Measurements from ENCODE around the gene ELAVL2.

ELAVL2 gene

GRCh38 chr9:23769307-23769935 is 56.6 kb downstream of the ELAVL2 start:
- DNase-seq (ENCODE audit: low read depth in 2 of 2) = no peak

- no peak for DNase-seq (ENCODE audit: low read depth in 2 of 2)
These were observed 57.2 kb downstream of the ELAVL2 start for GRCh38 chr9:23768861-23769260.

GRCh38 chr9:23766613-23767012 is 59.4 kb downstream of the ELAVL2 start:
- no peak for DNase-seq (ENCODE audit: low read depth in 2 of 2)

GRCh38 chr9:23765561-23765960 is 60.5 kb downstream of the ELAVL2 start:
- DNase-seq (ENCODE audit: low read depth in 2 of 2) = no peak

GRCh38 chr9:23764219-23764618 is 61.8 kb downstream of the ELAVL2 start:
- no peak for DNase-seq (ENCODE audit: low read depth in 2 of 2)

GRCh38 chr9:23754551-23754950 is 71.5 kb downstream of the ELAVL2 start:
- DNase-seq (ENCODE audit: low read depth in 2 of 2) = no peak

DNA sequence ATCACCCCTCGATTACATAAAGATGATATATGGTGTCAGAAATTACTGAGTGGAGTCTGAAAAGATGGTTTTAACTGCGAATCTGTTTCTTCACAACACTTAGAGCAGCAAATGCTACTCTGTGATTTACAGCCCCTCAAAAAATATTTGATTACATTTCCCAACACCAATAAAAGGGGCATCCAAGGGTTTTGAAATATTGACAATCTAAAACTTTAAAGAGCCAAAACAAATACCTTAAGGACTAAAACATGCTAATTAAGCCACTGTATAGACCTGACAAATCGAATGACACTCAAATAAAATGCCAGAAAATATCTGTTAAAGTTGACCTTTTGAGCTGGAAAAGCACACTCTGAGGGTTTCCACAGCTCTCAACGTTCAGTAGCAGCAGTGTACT is 73.2 kb downstream of the ELAVL2 start:
- DNase-seq (ENCODE audit: low read depth in 2 of 2) = no peak

DNA sequence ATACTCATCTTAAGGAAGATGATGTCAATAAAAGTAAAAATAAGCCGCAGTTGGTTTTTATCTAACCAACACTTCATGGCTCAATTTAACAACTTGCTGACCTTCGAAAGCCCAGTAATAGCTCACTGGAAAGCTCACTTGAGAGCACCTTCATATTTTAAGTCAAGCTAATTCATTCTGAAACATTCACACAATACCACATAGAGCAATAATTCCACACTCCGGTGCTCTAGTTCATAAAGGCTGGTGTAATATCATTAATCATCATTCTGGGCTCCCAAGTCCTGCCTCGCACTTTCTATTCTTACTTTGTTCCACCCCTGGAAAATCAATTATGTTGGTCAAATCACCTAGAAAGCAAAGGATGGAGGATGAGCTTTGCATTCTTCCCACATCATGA is 74.4 kb downstream of the ELAVL2 start:
- DNase-seq (ENCODE audit: low read depth in 2 of 2) = no peak

GRCh38 chr9:23750808-23751207 is 75.2 kb downstream of the ELAVL2 start:
- no peak for DNase-seq (ENCODE audit: low read depth in 2 of 2)

DNA sequence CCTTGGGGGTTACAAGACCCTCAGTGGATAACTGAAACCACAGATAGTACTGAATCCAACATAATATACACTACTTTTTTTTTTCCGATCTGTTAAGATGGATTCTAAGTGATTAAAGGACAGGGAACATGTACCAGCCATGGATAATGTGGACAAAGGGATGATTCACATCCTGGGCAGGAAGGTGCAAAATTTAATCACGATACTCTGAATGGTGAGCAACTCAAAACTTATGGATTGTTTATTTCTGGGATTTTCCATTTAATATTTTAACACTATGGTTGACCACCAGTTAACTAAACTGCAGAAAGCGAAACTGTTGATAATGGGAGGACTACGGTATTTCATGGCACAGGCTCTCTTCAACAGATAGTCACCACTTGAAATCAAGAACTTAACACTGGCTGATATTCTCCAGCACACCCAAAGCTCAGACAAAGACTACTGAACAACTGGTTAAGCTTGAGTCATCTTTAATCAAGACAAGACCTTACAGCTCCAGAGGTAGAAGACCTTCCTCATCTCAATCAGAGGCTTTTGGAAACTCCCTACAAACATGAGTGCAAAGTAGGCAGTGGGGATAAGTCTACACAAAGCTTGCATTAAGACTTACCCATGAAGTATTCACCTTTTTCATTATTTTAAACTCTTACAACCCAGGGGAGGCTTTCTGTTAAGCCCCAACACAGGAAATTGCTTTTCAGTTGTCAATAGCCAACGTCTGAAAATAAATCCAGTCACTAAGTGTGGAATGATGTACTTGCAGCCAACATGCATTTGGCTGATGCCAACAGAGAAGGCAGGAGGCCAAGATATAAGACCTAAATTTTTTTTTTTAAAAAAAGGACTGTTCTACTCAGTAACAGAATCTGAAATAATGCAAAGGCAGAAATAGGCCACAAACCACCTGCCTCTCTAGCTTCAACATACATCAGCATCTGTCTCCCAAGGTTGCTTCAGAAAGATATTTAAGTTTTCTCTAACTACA is 78.7 kb downstream of the ELAVL2 start:
- no peak for DNase-seq (ENCODE audit: low read depth in 2 of 2)

DNA sequence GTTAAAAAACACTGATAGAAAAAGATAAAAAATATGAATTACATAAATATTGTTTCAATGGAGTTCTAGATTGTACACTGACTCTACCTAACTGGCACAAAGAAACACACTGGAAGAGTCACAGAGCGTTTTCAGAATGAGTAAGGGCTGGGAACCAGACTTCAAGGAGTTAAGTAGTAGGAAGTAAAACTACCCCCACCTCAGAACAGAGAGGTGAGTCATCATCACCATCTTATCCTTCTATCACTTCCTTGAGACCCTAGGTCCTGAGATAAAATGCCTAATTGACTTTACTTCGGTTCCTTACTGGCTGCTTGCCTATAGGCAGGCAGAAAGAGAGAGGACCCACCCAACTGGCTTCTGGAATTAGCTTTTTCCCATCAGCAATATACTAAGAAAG is 79.7 kb downstream of the ELAVL2 start:
- DNase-seq (ENCODE audit: low read depth in 2 of 2) = no peak

DNA sequence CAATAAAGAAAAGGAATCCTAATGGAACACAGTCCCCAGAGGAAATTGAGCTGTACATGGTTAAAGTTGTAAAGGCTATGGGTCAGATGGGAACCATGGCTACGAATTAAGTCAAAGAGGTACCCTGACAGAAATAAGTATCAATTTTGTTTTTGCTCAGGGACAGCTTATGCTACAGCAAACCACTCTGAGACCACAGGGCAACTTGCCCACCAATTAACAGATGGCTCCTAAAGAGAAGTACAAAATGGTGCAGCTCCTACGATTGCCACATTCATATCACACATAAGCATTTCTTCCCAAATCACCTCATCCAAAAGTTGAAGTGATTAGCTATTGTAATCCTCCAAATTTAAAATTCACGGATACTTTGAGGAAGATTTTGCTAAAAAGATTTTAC is 83.0 kb downstream of the ELAVL2 start:
- DNase-seq (ENCODE audit: low read depth in 2 of 2) = no peak

DNA sequence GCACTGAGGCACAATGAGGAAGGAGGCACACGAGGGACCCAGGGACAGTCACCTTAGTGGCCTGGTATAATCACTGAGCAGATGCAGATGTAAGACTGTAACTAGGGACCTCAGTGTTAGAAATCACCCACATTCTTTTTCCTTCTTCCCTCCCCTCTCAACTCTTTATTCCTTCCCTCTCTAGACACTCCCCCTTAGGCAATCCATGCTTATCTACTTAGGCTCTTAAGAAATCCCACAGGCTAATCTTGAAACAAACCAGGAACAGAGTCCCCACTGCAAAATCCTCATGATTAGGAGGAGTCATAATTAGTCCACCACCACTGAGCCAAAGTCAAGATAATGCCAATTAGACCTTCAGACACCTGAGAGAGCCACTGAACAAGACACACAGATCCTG is 84.7 kb downstream of the ELAVL2 start:
- DNase-seq (ENCODE audit: low read depth in 2 of 2) = no peak

GRCh38 chr9:23740531-23740930 is 85.5 kb downstream of the ELAVL2 start:
- no peak for DNase-seq (ENCODE audit: low read depth in 2 of 2)

DNA sequence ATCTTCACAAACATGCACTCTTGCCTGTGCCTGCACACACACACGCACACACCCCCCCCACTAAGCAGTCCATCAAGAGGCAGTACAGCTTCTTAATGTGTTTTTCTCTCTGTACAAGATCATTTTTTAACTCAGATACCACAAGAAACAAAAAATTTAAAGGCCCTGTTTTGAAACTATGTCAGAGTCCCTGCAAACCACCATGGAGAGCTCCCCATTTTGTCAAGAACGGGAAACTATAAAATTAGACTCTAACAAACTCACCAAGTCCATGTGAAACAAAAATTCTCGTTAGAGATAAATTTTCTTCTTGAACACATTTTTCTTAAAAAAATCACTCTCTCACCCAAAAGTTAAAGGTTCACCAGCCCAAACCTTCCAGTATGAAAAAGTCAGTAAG is 86.3 kb downstream of the ELAVL2 start:
- no peak for DNase-seq (ENCODE audit: low read depth in 2 of 2)

DNA sequence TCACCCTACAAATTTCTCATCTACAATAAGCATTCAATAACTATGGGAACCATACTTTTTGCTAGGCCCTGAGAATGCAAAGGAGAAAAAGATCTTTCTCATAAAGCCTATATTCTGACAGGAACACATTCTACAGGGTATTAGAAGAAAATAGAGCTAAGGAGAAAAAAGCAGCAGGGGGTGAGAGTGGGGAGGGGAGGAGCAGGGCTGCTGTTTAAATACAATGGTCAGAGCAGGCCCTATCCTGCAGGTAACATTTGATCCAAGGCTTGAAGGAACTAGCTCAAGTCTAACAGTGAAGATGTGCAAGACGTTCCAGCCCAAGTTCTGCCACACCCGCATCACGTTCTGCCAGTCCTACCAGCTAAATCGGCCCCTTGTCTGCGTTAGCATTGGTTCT is 89.7 kb downstream of the ELAVL2 start:
- no peak for DNase-seq (ENCODE audit: low read depth in 2 of 2)

DNA sequence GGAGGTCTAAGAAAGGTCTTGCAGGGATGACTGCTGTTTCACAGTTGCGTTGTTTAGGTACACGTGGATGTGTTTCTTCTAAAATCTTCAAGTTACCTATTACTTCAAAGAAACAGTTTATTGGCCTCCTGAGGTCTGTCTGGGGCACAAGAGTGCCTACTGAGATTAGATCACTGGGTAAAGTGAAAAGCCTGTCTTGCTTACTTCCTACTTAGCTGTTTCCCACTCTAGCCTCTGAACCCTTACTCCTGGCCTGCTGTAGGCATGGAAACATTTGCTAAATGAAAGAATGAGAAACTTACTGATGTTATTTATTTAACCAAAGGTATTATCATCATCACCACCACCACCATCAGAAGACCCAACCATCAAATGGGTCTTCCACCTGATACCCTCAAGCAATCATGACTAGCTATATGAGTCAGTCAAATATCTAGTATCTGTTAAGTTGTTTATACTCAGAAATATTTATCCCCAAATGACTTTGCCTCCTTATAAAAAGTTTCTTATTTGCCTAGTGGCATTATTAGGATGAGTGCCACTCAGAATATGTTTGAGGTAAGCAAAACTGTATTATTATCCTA is 92.5 kb downstream of the ELAVL2 start:
- DNase-seq (ENCODE audit: low read depth in 2 of 2) = no peak

- DNase-seq (ENCODE audit: low read depth in 2 of 2) = no peak
These were observed 94.7 kb downstream of the ELAVL2 start for GRCh38 chr9:23731353-23731752.

- no peak for DNase-seq (ENCODE audit: low read depth in 2 of 2)
These were observed 95.7 kb downstream of the ELAVL2 start for GRCh38 chr9:23730364-23730763.

DNA sequence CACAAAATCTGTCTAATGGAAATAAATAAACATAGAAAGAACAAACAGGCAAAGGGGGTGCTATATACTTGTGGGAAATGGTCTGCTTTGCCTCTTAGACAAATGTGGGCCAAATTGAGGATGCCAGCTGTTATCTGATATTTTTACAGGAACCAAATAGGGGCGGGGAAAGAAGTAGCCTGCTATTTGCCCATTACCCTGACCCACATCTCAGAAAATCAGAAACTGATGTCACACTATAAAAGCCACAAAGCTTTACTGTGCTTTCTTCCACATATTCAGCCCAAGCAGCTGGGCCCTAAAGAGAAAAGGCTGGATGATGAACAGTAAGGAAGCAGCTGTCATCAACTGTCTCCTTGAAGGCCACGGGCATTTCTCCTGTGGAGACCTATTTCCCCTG is 97.3 kb downstream of the ELAVL2 start:
- DNase-seq (ENCODE audit: low read depth in 2 of 2) = no peak

- DNase-seq (ENCODE audit: low read depth in 2 of 2) = no peak
These were observed 100.6 kb downstream of the ELAVL2 start for GRCh38 chr9:23725279-23725946.

DNA sequence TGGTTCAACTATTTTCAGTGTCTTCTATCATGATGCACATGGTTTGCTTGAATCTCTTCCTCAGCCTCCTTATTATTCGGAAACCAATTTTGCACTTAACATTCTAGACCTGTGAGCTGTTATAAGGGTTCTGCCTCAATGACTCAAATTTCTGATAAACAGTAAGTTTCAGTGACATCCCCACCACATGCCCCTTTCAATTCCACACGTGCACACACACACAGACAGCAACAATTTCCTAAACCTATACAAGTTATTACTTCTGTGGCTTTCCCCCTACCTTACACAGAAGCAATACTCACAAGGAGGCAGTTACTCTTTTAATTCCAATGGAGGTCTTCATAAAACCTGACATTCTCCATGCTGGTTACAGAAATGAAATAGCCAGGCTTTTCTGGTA is 102.4 kb downstream of the ELAVL2 start:
- DNase-seq (ENCODE audit: low read depth in 2 of 2) = no peak

Data from stimulated activated CD4-positive, alpha-beta T cell treated with anti-CD3 and anti-CD28 coated beads, Interleukin-12 subunit alpha, Interleukin-12 subunit beta, amount 100 ng/mL, for 24 hours (primary cell).